GM12892 (cell line): Measurements from ENCODE around the gene TNS1.

ENCODE experiments used
- POLR2A ChIP-seq: IDR thresholded peaks from 2 replicates; pipeline ENCODE4 v1.6.1; 2011; ENCODE audit warnings: low read depth, low read length, control low read depth
- POLR2AphosphoS5 ChIP-seq: IDR thresholded peaks from 2 replicates; pipeline ENCODE4 v1.6.1; 2011; ENCODE audit warnings: low read depth, low read length, control low read depth
- TAF1 ChIP-seq: IDR thresholded peaks from 2 replicates; pipeline ENCODE4 v1.6.1; 2011; ENCODE audit warnings: low read depth, mild to moderate bottlenecking, control low read depth, low read length, borderline replicate concordance

DNA sequence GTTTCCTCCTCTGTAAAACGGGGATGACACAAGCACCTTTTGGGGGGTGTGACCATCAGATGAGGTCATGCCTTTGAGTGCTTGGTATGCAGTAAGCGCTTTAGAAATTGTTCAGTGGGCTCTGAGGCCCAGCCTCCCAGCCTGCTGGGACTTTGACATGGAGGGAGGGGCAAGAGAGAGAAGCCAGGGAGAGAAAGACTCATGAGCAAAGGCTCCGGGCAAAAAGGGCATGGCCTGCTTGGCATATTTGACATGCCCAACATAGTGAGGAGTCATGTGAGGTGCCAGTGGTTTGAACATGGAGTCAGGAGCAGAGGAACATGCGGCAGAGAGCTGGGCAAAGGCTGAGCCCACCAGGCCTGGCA is 14.0 kb downstream of the TNS1 start:
- TF ChIP-seq POLR2A (no peak), POLR2AphosphoS5 (no peak), TAF1 (no peak)
